ENCODE results near the gene MRPS35.

MRPS35 gene

DNA sequence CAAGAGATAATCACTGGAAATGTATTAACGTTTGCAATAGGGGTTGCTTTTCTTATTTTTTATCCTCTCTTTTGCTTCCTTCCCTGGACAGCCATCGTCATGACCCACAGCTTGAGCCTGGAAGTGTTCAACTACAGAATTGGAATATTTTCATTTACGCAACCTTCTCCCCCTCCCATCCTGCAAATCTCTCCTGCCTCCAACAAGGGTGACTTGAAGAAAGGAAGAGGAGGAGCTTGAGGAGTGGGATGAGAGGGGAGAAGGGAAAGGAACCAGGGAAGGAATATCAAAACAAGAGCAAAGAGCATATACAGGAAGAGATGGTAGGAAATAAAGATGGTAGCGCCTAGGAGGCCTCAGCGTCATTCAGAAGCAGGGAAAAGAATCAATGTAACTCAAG is 71.0 kb downstream of the MRPS35 start:
- Mint-ChIP-seq H3K36me3 (ENCODE audit: insufficient read depth) (peaks cover 11% of the 10 kb centered on the region), H3K4me1 (peaks cover 38% of the 10 kb centered on the region), H3K4me3 (peak overlapping the region; percentile 83), H3K27ac (ENCODE audit: low read depth) (no peak overlapping the region), H3K9me3 (no peaks in the 10 kb centered on the region), H3K27me3 (no peaks in the 10 kb centered on the region)
- no peak for ATAC-seq (replicated peaks; ENCODE audit: extremely low read depth, poor library complexity, severe bottlenecking)
- no peak for DNase-seq (ENCODE audit: low spot score in 2 of 2)

DNA sequence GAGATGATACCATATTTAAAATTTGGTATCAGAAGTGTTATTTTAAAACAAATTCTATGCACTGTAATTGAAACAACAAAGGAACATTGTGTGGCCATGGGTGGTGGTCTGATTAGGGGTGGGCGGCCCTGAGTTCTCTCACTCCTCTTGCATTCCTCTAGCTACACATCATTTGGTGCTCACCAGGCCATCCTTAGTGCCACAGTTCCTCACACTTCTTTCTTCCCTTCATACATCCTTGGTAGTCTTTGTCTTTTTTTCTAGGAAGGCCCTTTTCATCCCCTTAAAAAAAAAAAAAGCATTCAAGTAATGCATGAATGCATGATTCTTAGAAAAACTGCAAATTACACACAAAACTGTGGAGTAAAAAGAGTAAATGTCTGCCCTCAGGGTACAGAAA is 71.8 kb downstream of the MRPS35 start:
- H3K27ac Mint-ChIP-seq (ENCODE audit: low read depth) = no peak overlapping the region

DNA sequence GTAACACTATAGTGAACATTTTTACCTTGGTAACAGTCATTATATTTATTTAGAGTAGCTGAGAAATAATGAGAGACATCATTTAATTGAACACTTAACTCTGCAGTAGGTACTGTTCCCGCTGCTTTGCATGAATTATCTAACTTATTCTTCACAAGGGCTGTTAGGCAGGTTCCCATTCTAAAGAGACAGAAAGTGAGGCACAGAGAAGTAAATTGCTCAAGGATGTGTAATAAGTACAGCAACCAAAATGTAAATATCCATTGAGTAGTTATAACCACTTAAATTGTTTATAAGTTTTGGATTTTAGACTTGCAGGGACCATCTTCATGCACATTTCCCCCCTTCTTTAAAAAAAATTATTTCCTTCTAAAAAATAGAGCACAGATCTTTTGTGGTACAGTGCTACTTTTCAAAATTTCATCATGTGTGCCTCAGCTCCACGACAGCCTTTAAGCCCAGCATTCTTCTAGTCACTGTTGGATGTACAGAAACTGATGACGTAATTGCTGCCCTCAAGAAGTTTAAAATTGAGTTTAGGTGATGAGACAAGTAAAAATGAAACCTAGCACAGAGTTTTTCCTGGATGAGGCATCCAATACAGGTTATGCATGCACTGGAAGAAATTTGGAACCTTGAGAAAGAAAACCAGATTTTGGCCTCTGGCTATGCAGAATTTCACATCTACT is 75.4 kb downstream of the MRPS35 start:
- Mint-ChIP-seq H3K9me3 (no peaks in the 10 kb centered on the region), H3K36me3 (ENCODE audit: insufficient read depth) (peaks cover 5% of the 10 kb centered on the region), H3K27ac (ENCODE audit: low read depth) (no peak overlapping the region), H3K27me3 (no peaks in the 10 kb centered on the region), H3K4me1 (peaks cover 40% of the 10 kb centered on the region), H3K4me3 (no peak overlapping the region)
- DNase-seq (ENCODE audit: low spot score in 2 of 2) (no peak), ATAC-seq (replicated peaks; ENCODE audit: extremely low read depth, poor library complexity, severe bottlenecking) (no peak)

More for the DNA sequence above, 71.8 kb downstream of the MRPS35 start:
- H3K36me3 Mint-ChIP-seq (ENCODE audit: insufficient read depth) = peaks cover 11% of the 10 kb centered on the region
- no peaks in the 10 kb centered on the region for H3K9me3 Mint-ChIP-seq
- H3K4me3 Mint-ChIP-seq = peak overlapping the region; percentile 83
- H3K27me3 Mint-ChIP-seq = no peaks in the 10 kb centered on the region
- peaks cover 41% of the 10 kb centered on the region for H3K4me1 Mint-ChIP-seq
- no peak for DNase-seq (ENCODE audit: low spot score in 2 of 2)
- no peak for ATAC-seq (replicated peaks; ENCODE audit: extremely low read depth, poor library complexity, severe bottlenecking)

- DNase-seq (ENCODE audit: low spot score in 2 of 2) = no peak
- no peaks in the 10 kb centered on the region for H3K27me3 Mint-ChIP-seq
- peaks cover 13% of the 10 kb centered on the region for H3K36me3 Mint-ChIP-seq (ENCODE audit: insufficient read depth)
- no peak for ATAC-seq (replicated peaks; ENCODE audit: extremely low read depth, poor library complexity, severe bottlenecking)
- no peaks in the 10 kb centered on the region for H3K9me3 Mint-ChIP-seq
- peaks cover 25% of the 10 kb centered on the region for H3K4me1 Mint-ChIP-seq
- H3K4me3 Mint-ChIP-seq = no peak overlapping the region
- no peak overlapping the region for H3K27ac Mint-ChIP-seq (ENCODE audit: low read depth)
These were observed 76.9 kb downstream of the MRPS35 start for GRCh38 chr12:27787559-27787958.

- H3K4me3 Mint-ChIP-seq = no peak overlapping the region
- no peak overlapping the region for H3K27ac Mint-ChIP-seq (ENCODE audit: low read depth)
- no peak for DNase-seq (ENCODE audit: low spot score in 2 of 2)
These were observed 79.5 kb downstream of the MRPS35 start for GRCh38 chr12:27790179-27790578.

GRCh38 chr12:27794818-27795584 is 84.4 kb downstream of the MRPS35 start:
- Mint-ChIP-seq H3K4me1 (no peaks in the 10 kb centered on the region), H3K36me3 (ENCODE audit: insufficient read depth) (peaks cover 38% of the 10 kb centered on the region)

More at GRCh38 chr12:27790179-27790578, 79.5 kb downstream of the MRPS35 start:
- peaks cover 22% of the 10 kb centered on the region for H3K36me3 Mint-ChIP-seq (ENCODE audit: insufficient read depth)
- H3K4me1 Mint-ChIP-seq = peaks cover 11% of the 10 kb centered on the region
- H3K9me3 Mint-ChIP-seq = no peaks in the 10 kb centered on the region
- no peaks in the 10 kb centered on the region for H3K27me3 Mint-ChIP-seq
- ATAC-seq (replicated peaks; ENCODE audit: extremely low read depth, poor library complexity, severe bottlenecking) = no peak

DNA sequence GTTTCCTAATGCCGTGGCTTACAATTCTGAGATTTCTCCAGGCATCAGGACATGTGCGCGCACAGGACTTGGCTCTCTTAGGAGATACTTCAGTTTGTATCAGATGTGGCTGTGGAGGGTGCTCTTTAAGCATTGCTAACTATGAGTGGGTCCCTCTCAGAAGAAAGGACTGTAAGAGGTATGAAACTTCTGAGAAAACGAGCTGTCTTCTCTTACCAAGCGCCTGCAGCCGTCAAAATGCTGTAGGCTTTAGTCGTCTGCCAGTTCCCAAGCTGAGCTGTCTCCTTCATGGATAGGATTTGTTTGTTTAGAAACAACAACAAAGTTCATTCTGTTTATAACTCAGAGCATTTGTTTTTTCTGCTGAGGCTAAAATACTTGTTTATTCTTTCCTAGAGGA is 85.5 kb downstream of the MRPS35 start:
- peaks cover 38% of the 10 kb centered on the region for H3K36me3 Mint-ChIP-seq (ENCODE audit: insufficient read depth)
- DNase-seq (ENCODE audit: low spot score in 2 of 2) (no peak), ATAC-seq (replicated peaks; ENCODE audit: extremely low read depth, poor library complexity, severe bottlenecking) (no peak)
- H3K4me3 Mint-ChIP-seq = no peak overlapping the region
- no peaks in the 10 kb centered on the region for H3K9me3 Mint-ChIP-seq
- no peaks in the 10 kb centered on the region for H3K27me3 Mint-ChIP-seq
- H3K27ac Mint-ChIP-seq (ENCODE audit: low read depth) = no peak overlapping the region
- H3K4me1 Mint-ChIP-seq = no peaks in the 10 kb centered on the region

More at GRCh38 chr12:27794818-27795584, 84.4 kb downstream of the MRPS35 start:
- no peaks in the 10 kb centered on the region for H3K27me3 Mint-ChIP-seq
- DNase-seq (ENCODE audit: low spot score in 2 of 2) (no peak), ATAC-seq (replicated peaks; ENCODE audit: extremely low read depth, poor library complexity, severe bottlenecking) (no peak)
- no peak overlapping the region for H3K4me3 Mint-ChIP-seq
- H3K27ac Mint-ChIP-seq (ENCODE audit: low read depth) = no peak overlapping the region
- no peaks in the 10 kb centered on the region for H3K9me3 Mint-ChIP-seq

GRCh38 chr12:27797301-27798025 is 86.8 kb downstream of the MRPS35 start:
- Mint-ChIP-seq H3K27me3 (no peaks in the 10 kb centered on the region), H3K9me3 (no peaks in the 10 kb centered on the region), H3K36me3 (ENCODE audit: insufficient read depth) (peaks cover 30% of the 10 kb centered on the region), H3K4me3 (no peak overlapping the region), H3K4me1 (no peaks in the 10 kb centered on the region), H3K27ac (ENCODE audit: low read depth) (no peak overlapping the region)
- DNase-seq (ENCODE audit: low spot score in 2 of 2) (no peak), ATAC-seq (replicated peaks; ENCODE audit: extremely low read depth, poor library complexity, severe bottlenecking) (no peak)

DNA sequence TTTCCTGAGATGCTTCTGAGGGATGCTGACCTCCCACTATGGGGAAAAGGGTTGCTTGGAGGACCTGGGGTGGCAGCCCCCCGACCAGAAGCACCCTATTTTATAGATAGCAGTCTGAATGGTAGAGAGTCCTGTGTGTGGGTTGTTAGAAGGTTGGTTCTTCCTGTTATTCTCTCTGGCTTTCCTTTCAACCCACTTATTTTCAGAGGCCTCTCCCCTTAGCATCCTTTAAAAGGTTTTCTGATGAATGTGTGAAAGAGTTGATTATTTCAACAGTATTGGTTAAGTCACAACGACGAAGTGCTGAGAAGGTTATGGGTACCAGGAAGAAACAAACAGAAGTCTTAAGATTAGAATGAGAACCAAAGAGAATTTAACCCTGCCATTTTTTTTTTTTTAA is 90.2 kb downstream of the MRPS35 start:
- Mint-ChIP-seq H3K36me3 (ENCODE audit: insufficient read depth) (peaks cover 16% of the 10 kb centered on the region), H3K27me3 (peaks cover 5% of the 10 kb centered on the region), H3K9me3 (no peaks in the 10 kb centered on the region), H3K27ac (ENCODE audit: low read depth) (peak overlapping the region; percentile 6), H3K4me3 (no peak overlapping the region), H3K4me1 (no peaks in the 10 kb centered on the region)
- ATAC-seq (replicated peaks; ENCODE audit: extremely low read depth, poor library complexity, severe bottlenecking) (no peak), DNase-seq (ENCODE audit: low spot score in 2 of 2) (no peak)

GRCh38 chr12:27801630-27802029 is 91.0 kb downstream of the MRPS35 start:
- DNase-seq (ENCODE audit: low spot score in 2 of 2) (no peak), ATAC-seq (replicated peaks; ENCODE audit: extremely low read depth, poor library complexity, severe bottlenecking) (no peak)
- H3K27me3 Mint-ChIP-seq = peaks cover 13% of the 10 kb centered on the region
- H3K36me3 Mint-ChIP-seq (ENCODE audit: insufficient read depth) = peaks cover 16% of the 10 kb centered on the region
- no peak overlapping the region for H3K4me3 Mint-ChIP-seq
- H3K4me1 Mint-ChIP-seq = no peaks in the 10 kb centered on the region
- no peaks in the 10 kb centered on the region for H3K9me3 Mint-ChIP-seq
- no peak overlapping the region for H3K27ac Mint-ChIP-seq (ENCODE audit: low read depth)

DNA sequence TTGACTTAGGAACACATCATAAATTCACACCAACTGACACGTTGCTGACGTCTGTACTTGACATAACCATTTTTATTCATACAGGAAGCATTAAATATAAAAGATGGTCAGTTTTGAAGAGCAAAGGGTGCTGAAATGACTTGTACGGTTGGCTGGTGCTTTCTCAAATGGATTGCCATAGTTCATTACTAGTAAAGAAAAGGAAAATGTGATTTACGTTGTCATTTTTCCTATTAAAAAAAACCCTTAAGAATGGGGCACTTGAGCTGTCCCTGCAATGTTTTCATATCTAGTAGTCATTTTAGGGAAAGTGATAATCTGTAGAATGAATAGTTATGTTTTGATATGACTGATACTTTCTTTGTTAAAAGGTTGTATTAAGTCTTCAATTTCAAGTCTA is 91.9 kb downstream of the MRPS35 start:
- Mint-ChIP-seq H3K4me3 (no peak overlapping the region), H3K36me3 (ENCODE audit: insufficient read depth) (peaks cover 11% of the 10 kb centered on the region), H3K27ac (ENCODE audit: low read depth) (peak overlapping the region; percentile 41), H3K9me3 (no peaks in the 10 kb centered on the region), H3K27me3 (peaks cover 22% of the 10 kb centered on the region), H3K4me1 (no peaks in the 10 kb centered on the region)
- DNase-seq (ENCODE audit: low spot score in 2 of 2) (no peak), ATAC-seq (replicated peaks; ENCODE audit: extremely low read depth, poor library complexity, severe bottlenecking) (no peak)

DNA sequence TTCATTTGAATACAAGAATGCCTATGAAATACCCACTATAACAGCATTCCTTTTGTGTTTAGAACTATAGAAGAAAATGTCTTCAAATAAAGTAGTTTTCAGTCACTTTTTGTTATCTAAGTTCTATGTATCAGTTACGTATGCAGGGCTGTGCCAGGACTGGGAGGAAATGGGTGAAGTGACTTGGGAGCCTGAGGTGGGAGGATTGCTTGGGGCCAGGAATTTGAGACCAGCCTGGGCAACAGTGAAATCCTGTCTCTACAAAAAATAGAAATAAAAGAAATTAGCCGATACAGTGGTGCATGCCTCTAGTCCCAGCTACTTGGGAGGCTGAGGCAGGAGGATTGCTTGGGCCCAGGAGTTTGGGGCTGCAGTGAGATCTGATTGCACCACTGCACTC is 92.3 kb downstream of the MRPS35 start:
- Mint-ChIP-seq H3K4me3 (no peak overlapping the region), H3K27ac (ENCODE audit: low read depth) (no peak overlapping the region), H3K36me3 (ENCODE audit: insufficient read depth) (peaks cover 9% of the 10 kb centered on the region), H3K27me3 (peaks cover 26% of the 10 kb centered on the region), H3K4me1 (no peaks in the 10 kb centered on the region), H3K9me3 (no peaks in the 10 kb centered on the region)
- DNase-seq (ENCODE audit: low spot score in 2 of 2) (no peak), ATAC-seq (replicated peaks; ENCODE audit: extremely low read depth, poor library complexity, severe bottlenecking) (no peak)

Measured in central memory CD8-positive, alpha-beta T cell (primary cell).